Endothelial cell of hepatic sinusoid (primary cell): ENCODE measurements around the gene ENTPD7.
"Not testable (repeated sequence)": the region's sequence is repeated elsewhere in the genome, so short reads cannot be mapped to it uniquely, and the experiment has no call there.

Experiments
- in situ Hi-C: cut with HindIII; loops from 2 replicates; pipeline ENCODE4 v1.10.0; 2017; ENCODE audit warnings: low sequenced_read_pairs

The ENTPD7 gene, protein sequence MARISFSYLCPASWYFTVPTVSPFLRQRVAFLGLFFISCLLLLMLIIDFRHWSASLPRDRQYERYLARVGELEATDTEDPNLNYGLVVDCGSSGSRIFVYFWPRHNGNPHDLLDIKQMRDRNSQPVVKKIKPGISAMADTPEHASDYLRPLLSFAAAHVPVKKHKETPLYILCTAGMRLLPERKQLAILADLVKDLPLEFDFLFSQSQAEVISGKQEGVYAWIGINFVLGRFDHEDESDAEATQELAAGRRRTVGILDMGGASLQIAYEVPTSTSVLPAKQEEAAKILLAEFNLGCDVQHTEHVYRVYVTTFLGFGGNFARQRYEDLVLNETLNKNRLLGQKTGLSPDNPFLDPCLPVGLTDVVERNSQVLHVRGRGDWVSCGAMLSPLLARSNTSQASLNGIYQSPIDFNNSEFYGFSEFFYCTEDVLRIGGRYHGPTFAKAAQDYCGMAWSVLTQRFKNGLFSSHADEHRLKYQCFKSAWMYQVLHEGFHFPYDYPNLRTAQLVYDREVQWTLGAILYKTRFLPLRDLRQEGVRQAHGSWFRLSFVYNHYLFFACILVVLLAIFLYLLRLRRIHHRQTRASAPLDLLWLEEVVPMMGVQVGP

DNA sequence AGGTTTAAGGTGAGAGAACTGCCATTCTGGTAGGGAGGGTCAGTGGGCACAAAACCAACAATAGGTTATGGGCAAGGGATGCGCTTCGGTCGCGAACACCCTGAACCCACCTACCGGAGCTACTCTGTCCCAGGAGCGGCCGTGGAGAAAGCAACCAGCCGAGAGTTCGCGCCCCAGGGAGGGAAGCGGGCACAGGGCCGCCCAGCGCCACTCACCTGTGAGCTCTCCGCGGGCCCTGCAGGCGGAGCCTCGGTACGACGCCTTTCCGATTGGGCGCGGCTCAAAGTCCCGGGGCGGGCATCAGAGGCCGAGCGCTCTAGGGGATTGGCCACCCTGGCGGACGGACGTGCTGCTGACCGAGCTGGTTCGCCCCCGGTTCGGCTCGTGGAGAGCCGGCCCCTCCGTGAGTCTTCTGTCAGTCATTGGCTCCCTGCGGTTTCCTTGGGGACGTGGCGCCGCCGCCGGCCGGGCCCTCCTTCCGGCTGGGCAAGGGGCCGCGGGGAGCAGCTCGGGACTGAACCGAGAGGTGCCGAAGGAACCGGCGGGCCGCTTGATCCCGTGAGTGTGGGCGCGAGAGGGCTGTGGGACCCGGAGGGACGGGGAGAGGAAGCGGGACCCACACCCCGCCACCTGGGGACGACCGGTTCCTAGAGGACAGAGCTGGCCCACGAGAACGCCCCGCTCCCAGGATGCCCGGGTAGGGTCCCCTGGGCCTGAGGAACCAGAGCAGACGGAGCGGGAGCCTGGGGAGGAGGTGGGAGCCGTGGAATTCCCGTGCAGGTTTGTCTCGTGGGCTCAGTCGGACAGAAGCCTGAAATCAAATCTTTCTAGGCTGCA lies at the start of gene ENTPD7:
ENTPD7 (plus strand) TSS at position 479 of the 837 bp plus-strand sequence. CDS start 448 bp downstream, outside the sequence.
- in situ Hi-C loops: no loop called here

DNA sequence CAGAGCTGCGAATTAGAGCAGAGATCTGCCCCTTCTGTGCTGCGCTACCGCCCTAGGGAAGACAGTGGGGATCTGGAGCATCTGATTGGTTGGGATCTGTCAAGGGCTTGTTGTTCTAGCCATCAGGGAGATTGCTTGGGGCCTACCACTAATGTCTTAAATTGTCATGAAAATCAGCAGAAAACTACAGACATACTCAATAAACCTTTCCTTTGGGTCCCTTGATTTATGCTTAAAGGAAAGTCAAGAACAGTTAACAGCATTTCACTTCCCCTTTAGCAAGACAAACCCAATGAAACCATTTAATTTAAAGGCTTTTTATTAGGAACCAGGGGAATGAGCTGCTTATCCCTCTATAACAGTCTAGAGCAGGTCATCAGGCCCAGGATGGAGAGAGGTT lies 49.1 kb upstream of the ENTPD7 start:
- in situ Hi-C loops: loop anchor here (10.0 kb wide), 1 partner anchor 215 kb away; no protein-coding TSS in a partner anchor

DNA sequence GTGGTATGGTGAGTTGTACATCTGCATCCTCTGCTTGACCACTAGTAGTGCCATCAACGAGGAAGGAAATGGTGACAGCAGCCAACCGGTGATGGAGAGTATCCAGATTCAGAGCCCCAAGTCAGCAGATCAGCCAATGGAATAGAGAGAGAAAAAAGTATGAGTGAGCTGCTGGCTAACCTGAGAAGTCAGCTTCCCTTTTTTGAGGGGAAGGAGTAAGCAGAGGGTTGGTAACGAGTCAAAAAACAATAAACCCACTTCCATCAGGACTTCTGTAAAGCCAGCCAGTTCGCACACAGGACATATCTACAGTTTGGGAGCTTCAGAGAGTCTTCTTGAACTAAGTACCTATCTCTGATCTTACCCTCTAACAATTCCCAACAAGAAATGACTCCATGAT lies 48.0 kb upstream of the ENTPD7 start:
- in situ Hi-C loops: loop anchor here (10.0 kb wide), 1 partner anchor 217 kb away; no protein-coding TSS in a partner anchor

DNA sequence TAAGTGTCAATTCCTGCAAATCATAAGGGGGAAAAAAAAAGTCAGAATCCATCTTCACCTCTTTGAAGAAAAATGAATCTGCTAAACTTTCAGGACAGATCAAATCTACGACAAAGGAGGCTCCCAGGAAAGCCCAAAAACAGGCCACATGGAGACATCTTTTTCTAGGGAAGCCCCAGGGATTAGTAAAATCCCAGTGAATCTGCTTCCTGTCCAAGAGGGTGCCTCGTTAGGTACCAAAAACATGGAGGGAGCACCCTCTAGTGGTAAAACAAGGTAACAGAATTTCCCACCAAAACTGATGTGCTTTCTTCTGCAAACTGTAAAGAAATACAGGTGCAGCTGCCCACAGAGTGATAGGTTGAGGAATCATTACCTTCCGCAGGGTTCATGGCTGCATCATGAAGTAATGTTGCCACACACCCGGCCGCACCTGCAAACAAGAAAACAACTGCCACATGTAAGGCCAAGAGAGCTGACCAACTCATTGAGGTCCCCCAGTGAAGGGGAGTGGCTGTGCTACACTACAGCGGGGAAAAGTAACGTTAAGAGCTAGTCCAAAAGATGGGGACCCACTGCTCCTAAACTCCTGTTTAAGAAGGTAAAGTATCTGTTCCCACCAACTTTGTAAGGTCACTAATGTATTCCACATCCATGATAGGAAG lies 47.0 kb upstream of the ENTPD7 start:
- in situ Hi-C loops: loop anchor here (10.0 kb wide), 1 partner anchor 217 kb away; no protein-coding TSS in a partner anchor

DNA sequence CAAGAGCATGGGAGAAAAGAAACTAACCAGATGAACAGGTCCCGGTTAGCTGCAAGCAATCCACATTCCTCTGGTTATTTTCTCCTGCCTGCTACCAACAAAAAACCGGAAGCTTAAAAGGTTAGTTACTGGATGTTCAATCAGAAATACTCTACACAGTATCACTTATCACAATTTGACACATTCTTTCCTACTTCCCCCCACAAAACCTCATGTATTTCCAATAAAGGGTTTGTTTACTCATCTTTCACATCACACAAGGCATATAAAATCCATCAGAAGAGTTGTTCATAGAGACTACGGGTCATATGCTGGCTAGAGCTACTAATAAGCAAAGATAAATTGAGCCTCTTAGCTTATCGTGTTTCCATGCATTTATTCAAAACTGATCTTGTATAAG lies 43.9 kb upstream of the ENTPD7 start:
- in situ Hi-C loops: loop anchor here (5.0 to 10.0 kb wide), 2 partner anchors 97 to 221 kb away; no protein-coding TSS in a partner anchor

DNA sequence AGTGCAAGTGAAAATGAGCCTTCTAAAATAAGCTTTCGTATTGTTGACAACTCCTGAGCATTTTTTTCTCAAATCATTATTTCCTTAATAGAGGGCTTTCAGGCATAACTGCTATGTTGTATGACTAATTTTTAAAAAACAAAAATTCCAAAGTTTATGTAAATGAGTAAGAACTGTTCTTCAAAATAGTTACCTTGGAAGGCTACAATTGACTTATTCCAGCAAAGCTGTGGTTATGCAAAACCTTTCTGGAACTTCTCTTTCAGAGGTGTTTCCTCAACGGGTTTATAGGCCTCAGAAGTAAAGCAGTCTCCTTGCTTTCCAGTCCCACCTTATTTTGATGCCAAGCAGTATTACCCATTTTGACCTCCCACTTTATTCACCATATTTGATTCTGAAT lies 41.6 kb upstream of the ENTPD7 start:
- in situ Hi-C loops: loop anchor here (5.0 to 10.0 kb wide), 2 partner anchors 95 to 223 kb away; no protein-coding TSS in a partner anchor

DNA sequence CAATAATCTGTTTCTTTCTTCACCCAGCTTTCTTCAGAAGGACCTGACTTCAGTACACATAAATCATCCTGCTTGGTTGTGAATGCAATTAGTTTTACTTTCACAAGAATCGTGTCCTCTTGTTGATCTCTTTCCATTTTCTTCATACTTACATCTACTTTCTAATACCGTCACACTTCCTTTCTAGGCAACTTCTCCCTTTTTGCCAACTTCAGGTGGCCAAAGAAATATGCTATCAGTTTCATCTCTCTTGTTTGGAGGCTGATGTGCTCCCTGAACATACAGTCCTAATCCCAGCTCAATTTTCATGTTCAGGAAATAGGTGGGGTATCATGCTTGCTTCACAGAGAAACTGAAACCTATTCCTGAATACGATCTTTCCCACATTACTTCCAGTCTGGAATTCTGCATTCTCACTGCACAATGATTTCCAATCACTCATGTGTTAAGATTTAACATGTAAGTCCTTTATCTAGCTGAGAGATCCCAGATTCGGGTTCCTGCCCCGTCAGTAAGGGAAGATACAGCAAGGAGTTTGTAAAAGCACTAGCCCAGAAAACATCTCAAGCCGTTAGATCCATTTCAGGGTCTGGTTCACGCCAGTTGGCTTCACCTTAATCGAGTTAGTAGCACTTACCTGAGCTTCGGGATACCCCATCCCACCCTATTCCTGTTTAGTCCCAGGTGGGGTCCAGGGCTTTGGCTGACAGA lies 40.1 kb upstream of the ENTPD7 start:
- in situ Hi-C loops: loop anchor here (5.0 to 10.0 kb wide), 2 partner anchors 93 to 224 kb away; no protein-coding TSS in a partner anchor

DNA sequence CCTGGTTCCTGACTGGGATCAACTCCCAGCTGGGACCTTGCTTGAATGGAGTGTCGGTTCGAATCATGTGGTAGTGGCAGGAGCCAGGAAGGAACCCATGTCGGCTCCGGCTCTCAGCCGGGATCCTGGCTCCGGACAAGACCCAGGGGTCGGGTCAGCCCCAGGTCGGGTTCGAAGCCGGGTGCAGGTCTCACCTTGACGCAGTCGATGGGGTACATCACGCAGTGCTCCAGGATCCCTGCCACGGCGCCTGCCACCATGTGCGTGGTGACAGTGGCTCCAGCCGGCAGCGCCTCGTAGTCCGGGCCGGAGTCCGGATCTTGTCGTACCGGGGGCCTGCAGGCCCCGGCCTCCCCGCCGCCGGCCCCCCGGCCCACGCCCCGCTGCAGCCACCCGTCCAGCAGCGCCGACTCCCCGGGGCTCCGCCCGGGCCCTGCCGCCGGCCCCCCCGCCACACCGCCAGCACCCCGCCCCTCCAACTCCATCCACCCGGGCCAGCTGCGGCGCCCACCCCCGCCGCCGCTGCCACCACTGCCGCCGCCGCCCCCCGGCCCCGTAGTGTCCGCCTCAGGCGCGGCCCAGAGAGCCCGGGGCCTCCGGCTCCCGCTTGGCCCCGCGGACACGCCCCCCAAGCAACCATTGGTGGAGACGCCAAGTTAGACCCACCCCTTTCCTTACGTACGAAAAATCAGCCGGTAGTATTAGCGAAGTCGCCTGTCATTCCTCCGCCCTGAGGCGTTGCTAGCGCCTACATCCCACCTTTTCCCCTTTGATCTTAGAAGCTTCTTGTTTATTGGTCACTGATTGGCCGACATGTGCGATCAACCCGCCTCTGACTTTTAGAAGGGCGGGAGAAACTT lies 39.2 kb upstream of the ENTPD7 start, which contains the start of gene SLC25A28:
SLC25A28 (minus strand) TSS at position 589 of the 860 bp plus-strand sequence; CDS start at position 485, 104 bp downstream.
- in situ Hi-C loops: loop anchor here (5.0 to 10.0 kb wide), 2 partner anchors 92 to 225 kb away; no protein-coding TSS in a partner anchor

DNA sequence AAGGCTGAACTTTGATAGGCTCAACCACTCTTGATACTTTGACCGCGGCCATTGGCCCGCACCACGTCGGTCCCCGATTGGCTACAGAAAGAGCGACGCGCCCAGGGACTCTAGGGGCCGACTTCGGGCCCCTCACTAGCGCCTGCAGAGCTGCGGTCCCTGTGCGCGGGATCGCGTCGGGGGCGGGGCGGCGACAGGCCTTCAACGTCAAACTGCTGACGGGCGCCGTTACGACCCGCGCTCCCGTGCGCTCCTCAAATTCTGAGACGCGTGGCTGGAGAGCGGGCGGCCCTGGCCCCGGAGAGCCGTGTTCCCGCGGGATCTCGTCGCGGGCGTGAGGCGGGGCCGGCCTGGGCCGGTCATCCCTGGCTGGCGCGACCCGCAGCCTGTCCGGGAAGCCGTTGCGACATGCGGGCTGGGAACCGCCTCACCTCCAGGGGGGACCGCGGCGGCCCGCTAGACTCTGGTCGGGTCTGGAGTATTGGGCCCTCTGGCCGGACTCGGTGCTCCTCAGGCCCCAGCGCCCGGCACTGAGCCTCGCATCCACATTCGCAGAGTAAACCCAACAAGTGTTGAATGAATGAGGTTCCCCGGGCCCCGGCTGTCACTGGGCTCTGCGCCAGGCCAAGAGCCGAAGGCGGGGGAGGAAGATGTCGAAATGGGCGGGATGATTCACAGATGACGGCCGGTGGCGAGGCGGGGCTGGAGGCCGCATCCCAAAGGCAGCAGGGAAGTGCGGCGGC lies 38.4 kb upstream of the ENTPD7 start:
- in situ Hi-C loops: no loop called here

DNA sequence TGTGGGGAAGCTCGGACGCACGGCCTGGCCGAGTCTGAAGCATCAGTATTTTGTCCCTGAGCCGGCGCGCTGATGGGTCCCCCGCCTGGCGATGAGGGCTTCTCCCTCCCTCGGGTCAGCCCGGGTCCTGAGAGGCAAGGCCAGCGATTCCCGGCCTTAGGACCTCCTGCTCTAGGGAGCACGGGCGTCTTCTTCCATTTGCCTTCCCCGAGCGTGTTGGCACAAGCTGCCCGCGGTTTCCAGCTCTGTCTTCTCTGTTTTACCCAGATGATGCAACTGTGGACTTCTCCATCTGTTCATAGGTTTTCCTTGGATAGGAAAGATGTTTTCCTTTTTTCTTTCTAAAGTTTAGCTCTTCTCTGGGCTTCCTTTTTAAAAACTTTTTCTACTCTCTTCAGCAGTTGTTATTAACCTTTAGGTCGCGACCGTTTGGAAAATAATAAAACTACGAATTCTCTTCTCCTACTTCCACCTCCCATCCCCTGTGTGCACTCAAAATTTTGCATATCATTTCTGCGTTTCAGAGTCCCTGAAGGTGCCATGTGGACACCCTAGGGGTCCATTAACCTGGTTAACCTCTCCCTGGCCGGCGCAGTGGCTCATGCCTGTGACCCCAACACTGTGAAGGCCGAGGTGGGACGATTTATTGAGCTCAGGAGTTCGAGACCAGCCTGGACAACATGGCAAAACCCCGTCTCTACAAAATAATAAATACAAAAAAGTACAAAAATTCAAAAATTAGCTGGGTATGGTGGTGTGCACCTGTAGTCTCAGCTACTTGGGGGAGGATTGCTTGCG lies 37.7 kb upstream of the ENTPD7 start:
- in situ Hi-C loops: no loop called here

DNA sequence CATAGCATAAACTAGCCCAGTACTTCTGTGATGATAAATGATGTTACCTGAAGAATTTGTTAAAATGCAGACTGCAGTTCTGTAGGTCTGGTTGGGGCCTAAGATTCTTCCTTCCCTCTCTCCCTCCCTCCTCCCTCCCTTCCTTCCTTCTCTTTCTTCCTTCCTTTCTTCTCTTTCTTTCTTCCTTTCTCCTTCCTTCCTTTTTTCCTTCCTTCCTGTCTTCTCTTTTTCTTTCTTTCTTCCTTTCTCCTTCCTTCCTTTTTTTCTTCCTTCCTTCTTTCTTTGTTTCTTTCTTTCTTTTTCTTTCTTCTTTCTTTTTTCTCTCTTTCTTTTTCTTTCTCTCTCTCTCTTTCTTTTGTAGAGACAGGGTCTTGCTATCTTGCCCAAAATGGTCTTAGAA lies 35.4 kb upstream of the ENTPD7 start:
- in situ Hi-C loops: no loop called here

DNA sequence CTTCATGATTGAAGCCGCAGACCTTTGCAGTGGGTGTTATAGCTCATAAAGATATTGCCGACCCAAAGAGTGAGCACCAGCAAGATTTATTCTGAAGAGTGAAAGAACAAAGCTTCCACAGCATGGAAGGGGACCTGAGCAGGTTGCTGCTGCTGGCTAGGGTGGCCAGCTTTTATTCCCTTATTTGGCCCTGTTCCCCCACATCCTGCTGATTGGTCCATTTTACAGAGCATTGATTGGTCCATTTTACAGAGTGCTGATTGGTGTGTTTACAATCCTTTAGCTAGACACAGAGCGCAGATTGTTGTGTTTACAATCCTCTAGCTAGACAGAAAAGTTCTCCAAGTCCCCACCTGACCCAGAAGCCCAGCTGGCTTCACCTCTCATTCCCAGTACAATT lies 34.2 kb upstream of the ENTPD7 start:
- in situ Hi-C loops: not testable (repeated sequence)

DNA sequence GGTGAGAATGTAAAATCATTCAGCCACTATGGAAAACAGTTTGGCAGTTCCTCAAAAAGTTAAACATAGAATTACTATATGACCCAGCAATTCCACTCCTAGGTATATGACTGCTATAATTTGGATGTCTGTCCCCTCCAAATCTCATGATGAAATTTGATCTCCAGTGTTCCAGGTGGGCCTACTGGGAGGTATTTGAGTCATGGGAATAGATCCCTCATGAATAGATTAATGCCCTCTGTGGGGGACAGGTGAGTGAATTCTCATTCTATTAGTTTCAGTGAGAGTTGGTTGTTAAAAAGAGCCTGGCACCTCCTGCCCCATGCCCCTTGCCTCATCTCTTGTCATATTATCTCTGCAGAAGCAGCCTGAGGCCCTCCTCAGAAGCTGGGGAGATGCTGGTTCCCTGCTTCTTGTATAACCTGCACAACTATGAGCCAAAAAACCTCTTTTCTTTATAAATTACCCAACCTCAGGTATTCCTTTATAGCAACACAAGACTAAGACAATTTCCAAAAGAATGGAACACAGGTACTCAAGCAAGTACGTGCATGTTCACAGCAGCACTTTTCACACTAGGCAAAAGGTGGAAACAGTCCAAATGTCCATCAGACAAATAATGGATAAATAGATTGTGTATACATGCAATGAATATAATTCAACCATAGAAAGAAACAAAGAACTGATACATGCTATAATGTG lies 30.2 kb upstream of the ENTPD7 start:
- in situ Hi-C loops: no loop called here

DNA sequence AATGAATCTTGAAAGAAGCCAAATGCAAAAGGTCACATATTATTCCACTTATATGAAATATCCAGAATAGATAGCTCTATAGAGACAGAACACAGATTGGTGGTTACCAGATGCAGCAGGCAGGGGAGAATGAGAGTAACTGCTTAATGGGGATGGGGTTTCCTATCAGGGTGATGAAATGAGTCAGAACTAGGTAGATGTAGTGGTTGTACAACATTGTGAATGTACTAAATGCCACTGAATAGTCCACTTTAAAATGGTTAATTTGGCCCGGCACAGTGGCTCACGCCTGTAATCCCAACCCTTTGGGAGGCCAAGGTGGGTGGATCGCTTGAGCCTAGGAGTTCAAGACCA lies 29.7 kb upstream of the ENTPD7 start:
- in situ Hi-C loops: no loop called here

DNA sequence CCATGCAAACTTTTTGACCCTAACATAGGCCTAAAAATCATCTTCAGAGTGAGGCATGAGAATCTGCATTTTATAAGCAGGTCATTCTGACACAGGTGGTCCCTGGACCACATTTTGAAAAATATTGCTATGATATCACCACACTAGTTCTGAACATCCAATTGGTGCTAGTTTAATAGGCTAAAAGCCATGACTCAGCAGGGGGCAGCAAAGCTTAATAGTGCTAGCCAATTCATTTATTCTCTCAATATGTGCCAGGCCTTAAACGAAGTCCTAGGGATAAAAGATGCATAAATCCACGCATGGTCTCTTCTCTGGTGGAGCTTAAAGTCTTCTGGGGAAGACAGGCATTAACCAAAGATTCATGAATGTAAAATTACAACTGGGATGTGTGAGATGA lies 28.9 kb upstream of the ENTPD7 start:
- in situ Hi-C loops: no loop called here

DNA sequence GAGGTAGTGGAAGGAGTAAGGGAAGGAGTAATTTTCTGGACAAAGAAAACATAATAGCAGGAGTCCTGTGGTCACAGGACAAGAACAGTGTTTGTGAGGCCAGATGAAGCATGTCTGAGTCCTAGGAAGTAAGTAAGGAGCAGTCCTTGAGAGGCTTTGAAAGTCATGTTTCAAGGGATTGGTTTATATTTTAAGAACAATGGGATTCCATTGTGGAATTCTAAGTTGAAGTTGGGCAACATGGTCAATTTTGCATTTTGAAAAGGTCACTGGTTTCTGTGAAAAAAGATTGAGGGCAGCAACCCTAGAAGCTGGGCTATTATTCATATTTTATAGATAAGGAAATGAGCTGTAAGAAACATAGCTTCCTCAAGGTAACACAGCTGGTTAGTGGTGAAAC lies 28.3 kb upstream of the ENTPD7 start:
- in situ Hi-C loops: no loop called here

DNA sequence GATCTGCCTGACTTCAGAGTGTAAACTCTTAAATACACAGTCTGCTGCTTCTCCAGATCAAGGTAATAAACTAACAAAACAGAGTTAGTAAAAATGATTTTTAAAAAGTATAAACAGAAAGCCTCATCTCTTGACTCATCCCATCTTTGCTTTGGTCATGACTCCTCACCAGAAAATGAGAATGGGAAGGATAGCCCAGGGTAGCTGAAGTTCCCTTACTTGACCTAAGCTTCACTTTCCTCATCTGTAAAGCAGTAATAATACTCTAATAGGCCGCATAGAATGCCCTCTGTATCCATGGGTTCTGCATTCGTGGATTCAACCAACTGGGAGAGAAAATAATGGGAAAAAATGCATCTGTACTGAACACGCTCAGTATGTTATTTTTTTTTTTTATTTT lies 27.8 kb upstream of the ENTPD7 start:
- in situ Hi-C loops: no loop called here
